PC-9 (cell line): ENCODE measurements around the gene OR9A4. TPM values are rescaled to one million over a fixed set of nuclear protein-coding genes. Genes with fewer than 3 reads are reported as not detected.

Experiments used
- BruUV-seq: library from RNA; stranded (reverse); fragments of 400-500 nt; replicated peaks from 2 replicates; lab custom pipeline; 2021; lab: Mats Ljungman, UMichigan
- CTCF ChIA-PET: fragments of 300-600 bp; sonication (Branson Sonifier 250); formaldehyde crosslinking; loops from one replicate; lab custom pipeline; 2022; ENCODE audit warnings: antibody characterized with exemption; lab: Charles Lee
- POLR2A ChIA-PET: fragments of 300-600 bp; sonication (Branson Sonifier 250); formaldehyde crosslinking; loops from one replicate; lab custom pipeline; 2022; ENCODE audit warnings: antibody characterized with exemption; ENCODE audit not compliant: unreplicated experiment; lab: Charles Lee
- DNase-seq, 2 experiments: peaks; one replicate each; pipeline versions ENCODE4 v3.0.0 to v3.0.0-alpha.2; 2015 to 2022; ENCODE audit warnings: mixed read lengths in 1 of 2
- H2AFZ ChIP-seq: fragments of 200-600 bp; sonication (generic); 2 replicates; pipeline ENCODE4 v1.8.1; 2017; ENCODE audit warnings: antibody characterized with exemption
- H3F3A ChIP-seq: fragments of 200-600 bp; sonication (generic); 2 replicates; pipeline ENCODE4 v1.8.1; 2017; ENCODE audit warnings: antibody characterized with exemption, mild to moderate bottlenecking, low read depth; ENCODE audit not compliant: insufficient read depth
- H3K27ac ChIP-seq: fragments of 200-600 bp; sonication (generic); 2 replicates; pipeline ENCODE4 v1.6.1; 2016; ENCODE audit warnings: mixed run types
- H3K27me3 ChIP-seq: fragments of 200-600 bp; sonication (generic); 2 replicates; pipeline ENCODE4 v1.6.1; 2016; ENCODE audit warnings: low read depth, mixed run types; ENCODE audit not compliant: insufficient read depth
- H3K36me3 ChIP-seq: fragments of 200-600 bp; sonication (generic); 2 replicates; pipeline ENCODE4 v1.6.1; 2016; ENCODE audit warnings: low read depth, mixed run types
- H3K4me1 ChIP-seq: fragments of 200-600 bp; sonication (generic); replicated peaks from 2 replicates; pipeline ENCODE4 v1.6.1; 2016; ENCODE audit warnings: mixed run types; ENCODE audit not compliant: insufficient read depth
- H3K4me2 ChIP-seq: fragments of 200-600 bp; sonication (generic); 2 replicates; pipeline ENCODE4 v1.6.1; 2017; ENCODE audit warnings: mixed run types
- H3K4me3 ChIP-seq: fragments of 200-600 bp; sonication (generic); 2 replicates; pipeline ENCODE4 v1.6.1; 2016; ENCODE audit warnings: mixed run types
- H3K79me2 ChIP-seq: fragments of 200-600 bp; sonication (generic); 2 replicates; pipeline ENCODE4 v1.6.1; 2017; ENCODE audit warnings: low read depth, mixed run types
- H3K9me2 ChIP-seq: fragments of 200-600 bp; sonication (generic); 2 replicates; pipeline ENCODE4 v1.8.1; 2017; ENCODE audit warnings: mild to moderate bottlenecking; ENCODE audit not compliant: insufficient read depth
- H3K9me3 ChIP-seq: fragments of 200-600 bp; sonication (generic); 2 replicates; pipeline ENCODE4 v1.8.1; 2016; ENCODE audit warnings: low read depth; ENCODE audit not compliant: insufficient read depth
- H4K20me1 ChIP-seq: fragments of 200-600 bp; sonication (generic); 2 replicates; pipeline ENCODE4 v1.8.1; 2017; ENCODE audit not compliant: insufficient read depth
- EZH2 ChIP-seq: fragments of 200-600 bp; sonication (generic); IDR thresholded peaks from 2 replicates; pipeline ENCODE4 v1.8.0; 2017; ENCODE audit warnings: antibody characterized with exemption, low read depth
- intact Hi-C: fragments of 100-400 bp; cut with micrococcal nuclease; formaldehyde crosslinking; loops from one replicate; pipeline ENCODE4 v1.10.0; 2022; ENCODE audit not compliant: unreplicated experiment
- total RNA-seq: library from RNA; stranded (reverse); gene quantifications from 2 replicates; pipeline ENCODE4 v1.2.3, GENCODE V29; 2021
- TF ChIP-seq, protein P1 (sequence below): fragments of 200-600 bp; sonication (generic); conservative IDR thresholded peaks from 2 replicates; pipeline ENCODE4 v1.6.1; 2017; ENCODE audit warnings: mixed run types, antibody characterized with exemption, mild to moderate bottlenecking, moderate library complexity

Gene OR9A4
- total RNA-seq, 1 experiment from 2014 or later, result not detected

DNA sequence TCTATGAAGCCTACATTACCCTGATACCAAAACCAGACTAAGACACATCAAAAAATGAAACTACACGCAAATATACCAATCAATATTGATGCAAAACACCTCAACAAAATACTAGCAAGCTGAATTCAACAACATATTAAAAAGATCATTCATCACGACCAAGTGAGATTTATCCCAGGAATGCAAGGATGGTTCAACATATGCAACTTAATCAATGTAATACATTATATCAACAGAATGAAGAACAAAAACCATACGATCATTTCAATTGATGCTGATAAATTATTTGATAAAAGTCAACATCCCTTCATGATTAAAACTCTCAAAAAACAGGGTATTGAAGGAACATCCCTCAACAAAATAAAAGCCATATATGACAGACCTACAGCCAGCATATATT, 24.9 kb downstream of the OR9A4 start:
- no peaks in the 10 kb centered on the region for H3K4me1 ChIP-seq
- no peak overlapping the region for H3K27ac ChIP-seq
- H3K9me2 ChIP-seq, result no peaks in the 10 kb centered on the region
- no peak for DNase-seq
- no peaks in the 10 kb centered on the region for H3F3A ChIP-seq
- no peaks in the 10 kb centered on the region for H3K79me2 ChIP-seq
- no TSS peak for BruUV-seq
- H2AFZ ChIP-seq, result no peak overlapping the region
- no peaks in the 10 kb centered on the region for H3K27me3 ChIP-seq
- POLR2A ChIA-PET, result no interaction called here
- 0 out of 2 replicates have a peak, but pooled peaks cover 8% of the 10 kb centered on the region for H3K9me3 ChIP-seq
- H3K4me2 ChIP-seq, result no peak overlapping the region
- no peak for TF ChIP-seq EZH2
- TF ChIP-seq, protein P1, sequence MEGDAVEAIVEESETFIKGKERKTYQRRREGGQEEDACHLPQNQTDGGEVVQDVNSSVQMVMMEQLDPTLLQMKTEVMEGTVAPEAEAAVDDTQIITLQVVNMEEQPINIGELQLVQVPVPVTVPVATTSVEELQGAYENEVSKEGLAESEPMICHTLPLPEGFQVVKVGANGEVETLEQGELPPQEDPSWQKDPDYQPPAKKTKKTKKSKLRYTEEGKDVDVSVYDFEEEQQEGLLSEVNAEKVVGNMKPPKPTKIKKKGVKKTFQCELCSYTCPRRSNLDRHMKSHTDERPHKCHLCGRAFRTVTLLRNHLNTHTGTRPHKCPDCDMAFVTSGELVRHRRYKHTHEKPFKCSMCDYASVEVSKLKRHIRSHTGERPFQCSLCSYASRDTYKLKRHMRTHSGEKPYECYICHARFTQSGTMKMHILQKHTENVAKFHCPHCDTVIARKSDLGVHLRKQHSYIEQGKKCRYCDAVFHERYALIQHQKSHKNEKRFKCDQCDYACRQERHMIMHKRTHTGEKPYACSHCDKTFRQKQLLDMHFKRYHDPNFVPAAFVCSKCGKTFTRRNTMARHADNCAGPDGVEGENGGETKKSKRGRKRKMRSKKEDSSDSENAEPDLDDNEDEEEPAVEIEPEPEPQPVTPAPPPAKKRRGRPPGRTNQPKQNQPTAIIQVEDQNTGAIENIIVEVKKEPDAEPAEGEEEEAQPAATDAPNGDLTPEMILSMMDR, result no peak
- H3K36me3 ChIP-seq, result no peaks in the 10 kb centered on the region
- intact Hi-C loops, result no loop called here
- no peaks in the 10 kb centered on the region for H4K20me1 ChIP-seq
- CTCF ChIA-PET, result no interaction called here
- no peak overlapping the region for H3K4me3 ChIP-seq

DNA sequence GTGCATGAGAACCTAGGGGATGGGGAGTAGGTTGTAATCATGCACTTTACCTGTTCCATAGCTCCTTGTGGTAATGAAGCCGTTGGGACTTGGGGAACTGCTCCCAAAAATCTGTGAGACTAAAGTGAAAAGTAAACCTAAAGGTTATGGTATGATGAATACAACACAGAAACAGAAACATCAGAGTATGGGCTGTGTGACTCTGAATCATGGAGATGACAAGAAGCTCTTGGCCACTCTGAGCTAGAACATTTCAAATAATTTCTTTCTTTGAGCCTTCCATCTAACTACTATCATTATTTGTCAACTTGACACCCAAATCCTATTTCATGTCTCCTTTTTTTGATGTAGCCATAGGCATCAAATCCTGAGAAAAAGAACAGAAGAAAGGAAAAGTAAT, 27.6 kb downstream of the OR9A4 start:
- Histone ChIP-seq H3K27me3 (no peaks in the 10 kb centered on the region), H3K36me3 (no peaks in the 10 kb centered on the region), H3K4me2 (no peak overlapping the region), H2AFZ (no peak overlapping the region), H4K20me1 (no peaks in the 10 kb centered on the region), H3K9me3 (0 out of 2 replicates have a peak, but pooled peaks cover 8% of the 10 kb centered on the region), H3K27ac (no peak overlapping the region), H3K4me3 (no peak overlapping the region), H3F3A (no peaks in the 10 kb centered on the region), H3K9me2 (no peaks in the 10 kb centered on the region), H3K4me1 (no peaks in the 10 kb centered on the region), H3K79me2 (no peaks in the 10 kb centered on the region)
- POLR2A ChIA-PET, result no interaction called here
- intact Hi-C loops, result no loop called here
- BruUV-seq, result no TSS peak
- CTCF ChIA-PET, result no interaction called here
- TF ChIP-seq, protein P1, result no peak
- no peak for TF ChIP-seq EZH2
- DNase-seq, result no peak

DNA sequence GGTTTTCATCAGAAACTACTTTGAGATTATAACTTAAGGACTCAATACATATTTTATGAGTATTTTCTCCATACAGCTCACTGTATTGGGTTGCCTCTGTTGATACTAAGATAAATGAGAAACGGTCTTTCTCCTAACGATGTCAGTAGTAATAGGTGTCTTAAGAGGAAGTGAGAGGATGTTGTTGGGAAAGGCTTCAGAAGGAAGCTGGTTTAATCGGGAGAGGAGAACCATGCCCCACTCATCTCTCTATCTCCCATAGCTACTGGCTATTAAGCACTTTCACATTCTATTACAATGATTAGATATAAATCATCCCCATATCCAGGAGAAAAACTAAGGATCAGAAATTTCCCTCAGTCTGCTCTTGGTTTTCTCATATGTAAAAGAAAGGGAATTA, 28.6 kb downstream of the OR9A4 start:
- no peak for TF ChIP-seq EZH2
- TF ChIP-seq, protein P1, result no peak
- 0 out of 2 replicates have a peak, but pooled peaks cover 8% of the 10 kb centered on the region for H3K9me3 ChIP-seq
- no peak for DNase-seq
- no peaks in the 10 kb centered on the region for H3K9me2 ChIP-seq
- no peak overlapping the region for H3K4me3 ChIP-seq
- H3K79me2 ChIP-seq, result no peaks in the 10 kb centered on the region
- H3F3A ChIP-seq, result no peaks in the 10 kb centered on the region
- no peaks in the 10 kb centered on the region for H3K27me3 ChIP-seq
- no peaks in the 10 kb centered on the region for H4K20me1 ChIP-seq
- intact Hi-C loops, result no loop called here
- no TSS peak for BruUV-seq
- CTCF ChIA-PET, result no interaction called here
- H3K4me1 ChIP-seq, result no peaks in the 10 kb centered on the region
- H3K27ac ChIP-seq, result no peak overlapping the region
- H3K36me3 ChIP-seq, result no peaks in the 10 kb centered on the region
- no peak overlapping the region for H3K4me2 ChIP-seq
- POLR2A ChIA-PET, result no interaction called here
- H2AFZ ChIP-seq, result no peak overlapping the region
